ENCODE measurements around the gene ISX. TPM values are rescaled to one million over a fixed set of nuclear protein-coding genes. Genes with fewer than 3 reads are reported as not detected.
"Not testable (repeated sequence)": the region's sequence is repeated elsewhere in the genome, so short reads cannot be mapped to it uniquely, and the experiment has no call there.

The ISX gene
- total RNA-seq, 1 donor from 2014 or later = not detected

DNA sequence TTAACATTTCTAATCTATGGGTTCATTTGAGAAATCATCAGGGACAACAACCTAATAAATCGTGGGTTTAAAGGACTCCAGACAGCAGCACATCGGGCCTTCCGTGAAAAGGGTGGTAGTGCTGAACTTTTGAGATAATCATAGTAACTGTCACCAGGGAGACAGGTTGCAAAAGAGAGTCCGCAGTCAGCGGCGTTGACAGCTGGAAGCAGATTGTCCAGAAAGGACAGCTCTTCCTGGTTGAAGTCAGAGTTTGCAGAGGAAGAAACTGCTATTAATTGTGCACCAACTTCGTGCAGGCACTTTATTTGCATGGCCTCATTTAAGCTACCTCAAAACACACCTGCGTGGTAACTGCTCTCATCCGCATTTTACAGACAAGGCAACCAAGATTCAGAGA is 20.5 kb upstream of the ISX start:
- Histone ChIP-seq H3K4me1 (no peaks in the 10 kb centered on the region), H3K27ac (no peak overlapping the region), H3K4me3 (no peak overlapping the region), H3K36me3 (no peaks in the 10 kb centered on the region), H3K27me3 (no peaks in the 10 kb centered on the region), H3K9me3 (no peaks in the 10 kb centered on the region)
- DNase-seq = no peak
- intact Hi-C loops (cut with DNase I) = no loop called here
- TF ChIP-seq, protein P1, sequence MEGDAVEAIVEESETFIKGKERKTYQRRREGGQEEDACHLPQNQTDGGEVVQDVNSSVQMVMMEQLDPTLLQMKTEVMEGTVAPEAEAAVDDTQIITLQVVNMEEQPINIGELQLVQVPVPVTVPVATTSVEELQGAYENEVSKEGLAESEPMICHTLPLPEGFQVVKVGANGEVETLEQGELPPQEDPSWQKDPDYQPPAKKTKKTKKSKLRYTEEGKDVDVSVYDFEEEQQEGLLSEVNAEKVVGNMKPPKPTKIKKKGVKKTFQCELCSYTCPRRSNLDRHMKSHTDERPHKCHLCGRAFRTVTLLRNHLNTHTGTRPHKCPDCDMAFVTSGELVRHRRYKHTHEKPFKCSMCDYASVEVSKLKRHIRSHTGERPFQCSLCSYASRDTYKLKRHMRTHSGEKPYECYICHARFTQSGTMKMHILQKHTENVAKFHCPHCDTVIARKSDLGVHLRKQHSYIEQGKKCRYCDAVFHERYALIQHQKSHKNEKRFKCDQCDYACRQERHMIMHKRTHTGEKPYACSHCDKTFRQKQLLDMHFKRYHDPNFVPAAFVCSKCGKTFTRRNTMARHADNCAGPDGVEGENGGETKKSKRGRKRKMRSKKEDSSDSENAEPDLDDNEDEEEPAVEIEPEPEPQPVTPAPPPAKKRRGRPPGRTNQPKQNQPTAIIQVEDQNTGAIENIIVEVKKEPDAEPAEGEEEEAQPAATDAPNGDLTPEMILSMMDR (IDR thresholded peaks at IDR 0.05) = no peak
- no peak for ATAC-seq

DNA sequence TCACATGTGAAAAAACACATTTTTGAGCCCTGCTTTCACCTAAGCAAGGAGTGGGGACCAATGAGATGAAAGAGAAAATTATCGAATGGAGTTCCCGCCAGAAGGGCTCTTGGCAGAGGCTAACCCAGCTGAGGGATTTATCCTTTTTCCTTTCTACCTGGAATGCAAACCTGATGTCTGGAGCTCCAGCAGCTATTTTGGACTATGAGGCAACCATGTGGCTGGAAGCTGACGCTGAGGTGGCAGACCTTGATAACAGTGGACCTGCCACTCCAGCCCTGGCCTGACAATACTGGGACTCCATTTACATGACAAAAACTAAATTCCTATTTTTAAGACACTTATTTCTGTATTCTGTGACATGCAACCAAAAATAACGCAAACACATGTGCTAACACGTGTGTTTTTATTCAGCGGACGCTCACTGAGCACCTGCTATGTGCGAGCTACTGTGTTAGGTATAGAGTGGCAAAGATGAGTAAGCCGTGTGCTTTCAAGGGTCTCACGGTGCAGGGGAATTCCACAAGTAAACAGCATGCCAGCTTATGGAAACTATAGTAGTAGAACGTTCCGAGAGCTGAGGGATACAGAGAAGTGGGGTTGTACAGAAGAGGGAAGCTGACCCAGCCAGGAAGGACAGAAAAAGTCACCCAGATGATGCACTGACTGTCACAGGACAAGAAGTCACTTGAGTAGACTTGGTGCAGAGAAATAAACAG is 19.1 kb upstream of the ISX start:
- no peaks in the 10 kb centered on the region for H3K4me1 ChIP-seq
- DNase-seq (no peak), ATAC-seq (no peak)
- H3K36me3 ChIP-seq = no peaks in the 10 kb centered on the region
- TF ChIP-seq, protein P1 (IDR thresholded peaks at IDR 0.05) = no peak
- H3K27me3 ChIP-seq = no peaks in the 10 kb centered on the region
- H3K27ac ChIP-seq = no peak overlapping the region
- no peaks in the 10 kb centered on the region for H3K9me3 ChIP-seq
- no peak overlapping the region for H3K4me3 ChIP-seq
- intact Hi-C loops (cut with DNase I) = no loop called here

DNA sequence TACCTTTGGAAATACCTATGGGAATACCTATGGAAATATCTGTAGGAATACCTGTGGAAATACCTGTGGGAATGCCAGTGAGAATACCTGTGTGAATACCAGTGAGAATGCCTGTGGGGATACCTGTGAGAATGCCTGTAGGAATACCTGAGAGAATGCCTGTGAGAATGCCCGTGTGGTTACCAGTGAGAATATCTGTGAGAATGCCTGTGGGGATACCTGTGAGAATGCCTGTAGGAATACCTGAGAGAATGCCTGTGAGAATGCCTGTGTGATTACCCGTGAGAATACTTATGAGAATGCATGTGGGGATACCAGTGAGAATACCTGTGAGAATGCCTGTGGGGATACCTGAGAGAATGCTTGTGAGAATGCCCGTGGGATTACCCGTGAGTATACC is 15.9 kb upstream of the ISX start:
- intact Hi-C loops (cut with DNase I); H3K27me3 ChIP-seq; H3K36me3 ChIP-seq; H3K4me1 ChIP-seq; H3K9me3 ChIP-seq; ATAC-seq; H3K4me3 ChIP-seq; DNase-seq; H3K27ac ChIP-seq: not testable (repeated sequence)

DNA sequence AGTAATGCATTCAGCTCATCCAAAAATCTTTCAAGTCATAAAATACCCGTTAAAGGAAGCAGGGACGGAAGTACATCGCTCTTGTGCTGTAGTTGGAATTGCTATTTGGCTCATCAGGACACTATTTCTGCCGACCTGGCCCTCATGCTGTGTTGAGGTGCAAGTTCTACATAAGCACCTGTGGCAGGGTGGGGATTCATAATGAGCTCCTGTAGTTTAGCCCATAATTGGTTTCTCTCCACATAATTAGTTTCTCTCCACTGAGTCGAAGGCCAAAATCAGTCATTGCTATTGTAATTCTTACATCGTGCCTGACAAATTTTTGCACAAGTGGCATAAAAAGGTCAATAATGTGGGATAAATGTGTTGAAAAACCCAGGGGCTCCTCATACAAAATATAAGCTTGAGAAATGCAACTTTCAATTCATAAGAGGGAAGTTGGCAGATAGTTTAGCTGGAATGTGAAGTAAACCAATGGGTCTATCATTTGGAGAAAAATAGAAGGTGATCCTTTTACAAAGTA is 14.9 kb upstream of the ISX start:
- ATAC-seq (no peak), DNase-seq (no peak)
- no peaks in the 10 kb centered on the region for H3K9me3 ChIP-seq
- H3K36me3 ChIP-seq = no peaks in the 10 kb centered on the region
- no peak overlapping the region for H3K27ac ChIP-seq
- peaks cover 6% of the 10 kb centered on the region for H3K27me3 ChIP-seq
- TF ChIP-seq, protein P1 (IDR thresholded peaks at IDR 0.05) = no peak
- no peaks in the 10 kb centered on the region for H3K4me1 ChIP-seq
- intact Hi-C loops (cut with DNase I) = no loop called here
- no peak overlapping the region for H3K4me3 ChIP-seq

DNA sequence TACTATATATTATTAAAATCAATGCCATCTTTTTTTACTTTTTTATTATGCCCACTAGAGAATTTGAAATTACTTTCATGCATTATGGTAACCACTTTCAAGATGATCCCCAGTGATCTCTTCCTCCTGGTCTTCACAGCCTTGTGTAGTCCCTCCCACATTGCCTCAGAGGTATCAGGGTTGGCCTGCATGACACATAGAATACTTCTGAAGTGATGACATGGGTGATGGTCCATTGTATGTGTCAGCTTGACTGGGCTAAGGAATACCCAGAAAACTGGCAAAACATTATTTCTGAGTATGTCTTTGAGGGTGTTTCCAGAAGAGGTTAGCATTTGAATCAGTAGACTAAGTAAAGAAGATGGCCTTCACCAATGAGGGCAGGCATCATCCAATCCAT is 14.2 kb upstream of the ISX start:
- Histone ChIP-seq H3K9me3 (no peaks in the 10 kb centered on the region), H3K27me3 (peaks cover 6% of the 10 kb centered on the region), H3K4me3 (no peak overlapping the region), H3K4me1 (no peaks in the 10 kb centered on the region), H3K36me3 (no peaks in the 10 kb centered on the region), H3K27ac (no peak overlapping the region)
- no peak for ATAC-seq
- DNase-seq = no peak
- TF ChIP-seq, protein P1 (IDR thresholded peaks at IDR 0.05) = no peak
- intact Hi-C loops (cut with DNase I) = no loop called here

DNA sequence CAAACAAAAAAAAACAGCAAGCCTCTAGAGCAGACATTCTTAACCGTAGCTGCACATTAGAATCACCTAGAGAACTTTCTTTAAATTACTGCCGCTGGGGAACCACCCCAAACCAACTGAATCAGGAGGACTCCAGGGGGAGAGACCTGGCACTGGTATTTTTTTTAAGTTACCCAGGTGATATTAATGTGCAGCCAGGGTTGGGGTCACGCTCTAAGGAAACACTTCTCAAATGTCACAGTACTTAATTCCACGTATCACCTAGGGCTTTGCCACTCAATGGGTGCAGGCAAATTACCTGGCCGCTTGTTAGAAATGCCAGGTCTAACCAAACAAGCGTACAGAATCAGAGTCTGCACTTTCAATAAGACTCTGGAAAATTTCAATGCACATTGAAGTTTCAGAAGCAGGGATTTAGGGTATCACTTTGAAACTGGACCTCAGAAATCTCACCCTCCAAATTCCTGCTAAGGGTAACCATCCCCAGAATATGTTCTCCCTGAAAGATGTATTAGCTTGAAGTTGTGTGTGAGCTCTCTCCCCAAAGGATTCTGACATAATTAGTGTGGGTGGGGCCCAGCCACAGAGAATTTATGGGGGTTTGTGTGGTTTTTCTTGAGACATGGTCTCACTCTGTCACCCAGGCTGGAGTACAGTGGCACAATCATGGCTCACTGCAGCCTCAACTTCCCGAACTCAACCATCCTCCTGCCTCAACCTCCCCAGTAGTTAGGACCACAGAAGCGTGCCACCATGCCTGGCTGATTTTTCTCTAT is 12.7 kb upstream of the ISX start:
- Histone ChIP-seq H3K4me3 (no peak overlapping the region), H3K27ac (no peak overlapping the region), H3K27me3 (peaks cover 6% of the 10 kb centered on the region), H3K36me3 (no peaks in the 10 kb centered on the region), H3K9me3 (no peaks in the 10 kb centered on the region), H3K4me1 (no peaks in the 10 kb centered on the region)
- ATAC-seq (no peak), DNase-seq (no peak)
- intact Hi-C loops (cut with DNase I) = no loop called here
- TF ChIP-seq, protein P1 (IDR thresholded peaks at IDR 0.05) = no peak
